ENCODE data around the gene DBN1.

DBN1 gene

GRCh38 chr5:177455661-177456590, 17.5 kb downstream of the DBN1 start:
- DNase-seq (ENCODE audit: low read depth in 2 of 2): peak; percentile 91 to 95

- DNase-seq (ENCODE audit: low read depth in 2 of 2): peak; percentile 82 to 89
Measured at GRCh38 chr5:177455036-177455660, 18.3 kb downstream of the DBN1 start.

DNA sequence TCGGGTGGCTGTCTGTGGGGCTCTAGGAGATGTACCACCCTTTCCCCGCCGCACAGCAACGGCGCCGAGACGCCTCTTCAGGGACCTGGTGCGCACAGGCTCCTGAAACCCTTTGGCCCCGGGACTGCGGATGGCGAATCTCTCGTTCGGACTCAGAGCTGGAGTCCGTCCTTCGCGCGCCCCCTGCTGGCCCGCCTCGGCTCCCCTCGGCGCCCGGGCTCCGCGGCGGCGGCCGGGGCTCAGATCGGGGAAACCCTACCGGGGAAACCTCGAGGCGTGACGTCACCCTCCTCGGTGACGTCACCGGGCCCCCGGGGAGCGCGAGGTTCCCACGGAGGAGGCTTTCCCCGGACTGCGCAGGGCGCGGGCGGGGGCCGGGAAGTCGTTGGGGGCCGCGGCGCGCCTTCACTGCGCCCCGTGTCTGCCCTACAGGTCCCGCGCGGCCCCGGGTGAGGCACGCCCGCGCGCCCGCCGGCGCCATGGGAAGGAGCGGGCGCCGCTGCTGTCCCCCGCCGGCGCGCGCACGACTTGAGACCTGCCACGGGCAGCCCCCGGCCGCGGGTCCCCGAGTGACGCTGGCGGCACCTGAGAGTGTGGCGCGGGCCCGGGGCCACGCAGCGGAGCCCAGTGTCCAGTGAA, 18.9 kb downstream of the DBN1 start:
- DNase-seq (ENCODE audit: low read depth in 2 of 2): peak; percentile 91 to 93

DNA sequence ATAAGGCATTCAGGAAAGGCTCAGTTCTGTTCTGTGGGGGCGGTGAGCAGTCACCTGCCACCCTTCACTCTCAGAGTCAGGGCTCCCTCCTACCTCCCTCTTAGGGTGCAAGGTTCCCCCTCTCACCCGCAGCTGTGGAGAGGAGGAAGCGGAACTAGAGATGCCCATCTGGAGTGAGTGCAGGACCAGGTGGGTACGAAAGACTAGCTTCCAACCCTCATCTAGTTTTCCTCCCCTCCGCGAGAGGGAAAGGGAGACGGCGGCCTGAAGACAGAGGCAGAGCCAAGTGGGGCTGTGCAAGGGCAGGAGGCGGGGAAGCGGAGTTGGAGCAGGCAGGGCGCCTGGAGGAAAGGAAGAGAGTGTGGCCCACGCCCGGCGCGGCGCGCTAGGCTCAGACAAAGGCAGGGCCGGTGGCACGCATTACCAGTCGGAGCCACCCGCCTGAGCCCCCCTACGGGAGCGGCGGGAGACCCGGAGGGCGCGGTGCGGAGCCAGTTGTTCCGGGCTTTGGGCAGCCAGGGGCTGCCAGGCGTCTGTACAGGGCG, 19.5 kb downstream of the DBN1 start:
- DNase-seq (ENCODE audit: low read depth in 2 of 2): no peak

GRCh38 chr5:177452688-177453638, 20.5 kb downstream of the DBN1 start:
- no peak for DNase-seq (ENCODE audit: low read depth in 2 of 2)

DNA sequence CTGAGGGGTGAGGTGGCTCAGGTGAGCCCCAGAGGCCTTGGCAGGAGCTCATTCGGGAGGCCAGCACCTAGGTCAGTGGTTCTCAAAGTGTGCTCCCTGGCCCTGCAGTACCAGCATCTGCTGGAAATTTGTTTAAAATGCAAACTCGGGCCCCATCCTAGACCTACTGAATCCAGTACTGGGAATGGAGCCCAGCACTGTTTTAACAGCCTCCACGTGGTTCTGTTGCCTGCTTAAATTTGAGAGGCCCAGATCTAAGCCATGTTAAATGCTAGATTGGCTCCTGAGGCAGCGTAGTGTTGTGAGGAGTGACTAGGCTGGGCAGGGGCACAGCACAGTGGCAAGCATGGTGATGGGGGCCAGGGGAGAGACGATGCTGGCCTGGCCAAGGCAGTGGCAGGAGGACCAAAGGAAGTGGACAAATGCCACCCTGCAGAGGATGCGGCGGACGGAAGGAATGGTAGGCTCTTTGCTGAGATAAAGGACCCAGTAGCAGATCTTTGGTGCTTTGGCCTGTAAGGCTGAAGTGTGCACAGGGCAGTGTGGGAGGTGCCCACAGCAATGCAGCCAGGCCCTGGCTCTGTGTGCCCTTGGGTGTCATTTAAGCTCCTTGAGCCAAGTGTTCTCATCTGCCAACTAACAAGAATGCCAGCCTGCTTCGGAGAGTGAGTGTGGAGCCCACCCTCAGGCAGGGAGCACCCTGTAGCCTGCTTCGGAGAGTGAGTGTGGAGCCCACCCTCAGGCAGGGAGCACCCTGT, 22.6 kb downstream of the DBN1 start:
- no peak for DNase-seq (ENCODE audit: low read depth in 2 of 2)

- DNase-seq (ENCODE audit: low read depth in 2 of 2): no peak
Measured at GRCh38 chr5:177449140-177450061, 24.0 kb downstream of the DBN1 start.

GRCh38 chr5:177448244-177448950, 25.0 kb downstream of the DBN1 start:
- DNase-seq (ENCODE audit: low read depth in 2 of 2): no peak

DNA sequence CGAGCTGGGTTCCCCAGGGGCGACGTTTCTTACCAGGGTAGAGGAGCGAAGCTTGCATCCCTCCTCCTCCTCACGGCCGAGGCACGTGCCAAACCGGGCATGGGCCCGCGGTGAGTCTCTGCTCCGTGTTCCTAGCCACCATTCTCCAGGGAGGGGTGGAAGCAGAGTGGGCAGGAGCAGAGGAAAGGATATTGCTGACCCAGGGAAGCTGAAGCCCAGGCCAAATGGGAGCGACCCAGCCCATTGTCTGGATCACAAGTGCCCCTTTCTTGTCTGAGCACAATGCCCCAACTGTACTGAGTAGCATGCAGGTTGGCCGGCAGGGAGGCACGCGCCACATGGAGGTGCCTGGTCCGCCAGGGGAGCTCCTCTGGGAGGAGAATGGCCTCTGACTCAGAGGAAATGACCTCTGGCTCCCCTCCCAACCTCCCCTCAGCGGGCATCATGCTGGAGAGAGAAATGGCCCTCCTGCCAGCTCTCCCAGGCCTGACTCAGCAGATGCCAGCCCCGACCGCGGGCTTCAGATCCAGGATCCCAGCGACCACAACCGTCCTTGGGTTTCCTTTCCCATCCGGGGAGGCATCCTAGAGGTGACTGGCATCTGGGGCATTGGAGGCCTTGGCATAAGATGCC, 25.7 kb downstream of the DBN1 start:
- DNase-seq (ENCODE audit: low read depth in 2 of 2): no peak

DNA sequence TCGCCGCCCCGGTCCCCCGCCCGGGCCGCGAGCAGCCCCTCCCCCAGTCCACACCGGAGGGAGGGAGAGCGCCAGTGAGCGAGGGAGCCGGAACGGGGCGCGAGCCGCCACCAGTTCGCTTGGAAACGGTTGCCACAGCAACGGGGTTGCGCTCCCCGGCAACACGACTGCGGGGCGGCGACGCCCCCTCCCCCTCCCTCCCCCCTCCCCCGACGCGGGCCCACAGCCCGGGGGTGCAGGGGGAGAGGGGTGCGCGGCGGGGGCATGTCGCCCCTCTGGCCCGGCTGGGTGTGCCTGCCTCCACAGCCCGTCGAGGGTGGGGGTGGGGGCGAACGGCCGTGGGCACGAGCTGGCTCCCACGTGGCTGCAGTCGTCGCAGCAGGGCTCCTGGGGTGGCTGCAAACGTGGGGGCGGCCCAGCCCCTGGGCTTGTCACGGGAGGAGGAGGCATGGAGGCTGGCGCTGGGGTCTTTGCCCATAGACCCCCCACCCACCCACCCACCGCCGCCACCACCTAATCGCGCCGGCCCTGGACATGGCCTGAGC, 26.3 kb downstream of the DBN1 start:
- peak in 1 of 2 donors; percentile 58 for DNase-seq (ENCODE audit: low read depth in 2 of 2)

DNA sequence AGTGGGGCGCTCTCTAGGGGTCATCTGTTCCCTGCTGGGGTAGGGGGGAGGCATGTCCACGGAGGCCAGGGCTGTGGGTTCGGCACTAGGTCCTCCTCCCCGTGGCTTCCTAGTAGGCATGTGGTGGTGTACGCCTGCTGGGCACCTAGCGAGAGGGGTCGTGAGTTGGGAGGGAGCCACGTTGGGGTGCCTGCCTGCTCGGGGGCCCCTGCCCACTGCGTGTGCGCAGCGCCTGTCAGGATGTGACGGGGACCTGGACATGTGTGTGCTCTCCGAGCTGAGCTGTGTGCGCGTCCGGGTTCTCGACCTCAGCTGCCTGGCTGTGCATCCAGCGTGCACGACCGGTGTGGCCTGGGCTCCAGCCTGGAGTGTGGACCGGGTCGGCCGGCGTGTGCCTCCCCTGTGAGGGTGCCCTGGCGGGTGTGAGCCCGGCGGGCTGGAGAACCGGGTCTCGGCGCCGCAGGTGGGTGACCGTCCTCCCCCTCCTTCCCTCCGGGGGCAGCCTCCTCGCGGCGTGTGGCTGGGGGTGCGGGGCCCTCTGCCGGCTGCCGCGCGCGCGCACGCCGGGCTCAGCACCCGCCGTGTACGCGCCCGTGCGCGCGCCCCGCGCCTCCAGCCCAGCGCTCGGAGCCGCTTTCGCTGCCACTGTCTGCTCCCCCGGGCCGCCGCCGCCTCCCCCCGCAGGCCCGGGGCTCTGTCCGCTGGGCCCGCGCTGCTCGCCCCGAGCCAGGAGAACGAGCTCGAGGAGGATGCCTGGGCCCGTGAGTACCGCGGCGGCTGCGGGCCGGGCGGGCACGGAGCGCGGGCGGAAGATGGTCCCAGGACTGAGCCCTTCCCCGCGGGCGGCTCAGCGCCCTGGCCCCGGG, 27.0 kb downstream of the DBN1 start, which contains the start of gene PRR7:
TSS of gene PRR7 (plus strand) at position 615 of the 866 bp plus-strand sequence. CDS start 8,254 bp downstream, outside the sequence.
- peak in 1 of 2 donors; percentile 59 for DNase-seq (ENCODE audit: low read depth in 2 of 2)

DNA sequence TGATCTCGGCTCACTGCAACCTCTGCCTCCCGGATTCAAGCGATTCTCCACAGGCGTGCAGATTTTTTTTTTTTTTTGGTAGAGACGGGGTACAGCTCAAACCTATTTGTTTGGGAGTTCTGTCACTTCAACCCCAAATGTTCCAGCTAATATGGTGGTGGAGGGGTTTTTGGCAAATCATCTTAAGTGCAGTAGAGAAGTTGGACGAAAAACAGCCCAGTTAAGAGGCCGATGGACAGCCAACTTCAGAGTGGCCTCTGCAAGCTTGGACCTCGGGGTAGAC, 27.6 kb downstream of the DBN1 start:
- no peak for DNase-seq (ENCODE audit: low read depth in 2 of 2)

DNA sequence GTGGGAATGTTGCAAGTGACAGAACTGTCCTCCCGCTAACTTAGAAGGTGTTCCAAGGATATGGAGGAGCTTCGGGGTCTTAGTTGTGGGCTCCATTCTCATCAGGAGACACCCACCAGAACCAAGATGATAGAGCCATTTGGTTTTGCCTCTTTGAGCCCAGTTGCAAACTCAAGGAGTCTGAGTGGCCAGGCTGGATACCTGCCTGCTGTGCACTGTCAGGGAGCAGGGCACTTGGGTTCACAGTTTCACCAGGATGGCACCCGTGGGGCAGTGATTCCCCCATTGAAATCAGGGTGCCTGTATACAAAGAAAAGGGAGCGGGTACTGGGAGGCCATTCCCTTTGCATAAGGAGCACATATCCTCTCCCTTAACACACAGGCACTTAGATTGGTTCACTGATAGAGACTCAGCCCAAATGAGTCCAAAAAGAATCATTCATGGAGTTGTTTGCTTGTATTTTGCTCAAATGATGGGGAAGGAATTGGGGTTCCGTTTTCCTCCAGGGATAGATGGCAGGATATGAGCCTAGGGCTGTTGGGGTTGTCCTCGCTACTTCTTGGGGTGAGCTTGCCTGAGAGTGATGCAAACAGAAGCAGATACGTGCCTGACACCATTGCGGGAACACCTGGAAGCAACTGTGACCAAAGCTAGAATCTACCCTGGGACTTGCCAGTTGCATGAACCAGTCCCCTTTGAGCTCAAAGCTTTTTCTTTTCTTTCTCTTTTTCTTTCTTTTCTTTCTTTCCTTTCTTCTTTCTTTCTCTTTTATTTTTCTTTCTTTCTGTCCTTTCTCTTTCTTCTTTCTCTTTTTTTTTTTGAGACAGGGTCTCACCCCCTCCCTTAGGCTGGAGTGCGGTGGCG, 28.1 kb downstream of the DBN1 start:
- DNase-seq (ENCODE audit: low read depth in 2 of 2): no peak

- no peak for DNase-seq (ENCODE audit: low read depth in 2 of 2)
Measured at GRCh38 chr5:177444106-177445051, 29.1 kb downstream of the DBN1 start.

All from stimulated activated CD8-positive, alpha-beta memory T cell treated with anti-CD3 and anti-CD28 coated beads, Interleukin-2, amount 100 ng/mL, for 1 hour (primary cell).